HG02571 (cell line): ENCODE results near the gene PRRG4.
A peak's percentile ranks its signal among the peaks of the same experiment; 100 is the strongest.
"Not testable (repeated sequence)": the region's sequence is repeated elsewhere in the genome, so short reads cannot be mapped to it uniquely, and the experiment has no call there.

Experiments used
- ATAC-seq: cut with Tn5 transposase; IDR thresholded peaks from one replicate; pipeline ENCODE4 v1.9.1; 2021; ENCODE audit warnings: mild to moderate bottlenecking, moderate library complexity; ENCODE audit not compliant: unreplicated experiment

Gene PRRG4

DNA sequence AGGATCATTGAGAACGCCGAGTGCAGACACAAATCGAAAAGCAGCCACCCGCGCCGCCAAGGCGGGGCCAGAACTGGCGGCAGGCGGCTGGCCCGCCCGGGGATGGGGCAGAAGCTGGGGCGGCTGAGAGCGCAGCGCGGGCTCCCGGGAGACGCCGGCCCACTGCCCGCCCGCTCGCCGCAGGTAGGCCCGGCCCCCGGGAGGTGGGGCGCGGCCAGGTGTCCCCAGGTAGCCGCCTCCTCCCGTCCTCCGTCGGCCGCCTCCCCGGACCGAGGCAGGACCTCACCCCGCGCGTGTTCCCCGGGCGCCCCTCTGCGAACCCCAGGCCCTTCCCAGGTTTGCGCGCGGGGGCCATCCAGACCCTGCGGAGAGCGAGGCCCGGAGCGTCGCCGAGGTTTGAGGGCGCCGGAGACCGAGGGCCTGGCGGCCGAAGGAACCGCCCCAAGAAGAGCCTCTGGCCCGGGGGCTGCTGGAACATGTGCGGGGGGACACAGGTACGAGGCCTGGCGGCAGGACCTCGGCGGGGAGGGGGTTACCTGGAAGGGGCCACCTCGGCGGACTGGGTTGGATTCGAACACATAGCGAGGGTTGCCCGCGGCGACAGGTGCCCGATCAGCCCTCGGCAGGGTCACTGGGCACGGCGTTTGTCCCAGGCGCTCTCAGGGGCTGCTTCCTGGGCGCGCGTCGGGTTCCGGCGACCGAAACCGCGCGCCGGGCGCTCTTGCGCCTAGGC is at the start of gene PRRG4:
TSS of gene PRRG4 (plus strand) at position 248 of the 733 bp plus-strand sequence. CDS start 603 bp downstream, outside the sequence.
- peak; percentile 88 for ATAC-seq

DNA sequence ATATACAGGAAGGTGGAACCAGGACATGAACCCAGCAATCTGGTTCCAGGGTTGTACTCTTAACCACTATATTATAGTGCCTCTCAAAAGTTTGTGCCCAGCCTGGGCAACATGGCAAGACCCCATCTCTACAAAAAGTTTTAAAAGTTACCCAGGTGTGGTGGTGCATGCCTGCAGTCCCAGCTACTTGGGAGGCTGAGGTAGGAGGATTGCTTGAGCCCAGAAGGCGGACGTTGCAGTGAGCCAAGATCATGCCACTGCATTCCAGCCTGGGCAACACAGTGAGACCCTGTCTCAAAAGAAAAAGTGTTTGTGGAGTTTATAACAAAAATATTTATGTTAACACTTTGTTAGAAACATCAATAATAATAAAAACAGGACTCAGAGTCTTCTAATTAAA is 48.9 kb upstream of the PRRG4 start:
- not testable (repeated sequence) for ATAC-seq

DNA sequence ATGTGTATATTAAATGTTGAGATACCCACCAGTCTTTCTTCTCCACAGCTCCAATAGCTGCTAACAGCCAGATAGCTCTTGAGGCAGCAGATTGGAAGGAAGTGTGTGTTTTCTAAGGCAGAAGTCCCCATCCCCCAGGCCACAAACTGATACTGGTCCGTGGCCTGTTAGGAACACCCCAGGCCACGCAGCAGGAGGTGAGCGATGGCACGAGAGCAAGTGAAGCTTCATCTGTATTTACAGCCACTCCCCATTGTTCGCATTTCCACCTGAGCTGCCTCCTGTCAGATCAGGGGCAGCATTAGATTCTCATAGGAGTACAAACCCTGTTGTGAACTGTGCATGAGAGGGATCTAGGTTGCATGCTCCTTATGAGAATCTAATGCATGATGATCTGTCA is 48.0 kb upstream of the PRRG4 start:
- ATAC-seq = no peak

DNA sequence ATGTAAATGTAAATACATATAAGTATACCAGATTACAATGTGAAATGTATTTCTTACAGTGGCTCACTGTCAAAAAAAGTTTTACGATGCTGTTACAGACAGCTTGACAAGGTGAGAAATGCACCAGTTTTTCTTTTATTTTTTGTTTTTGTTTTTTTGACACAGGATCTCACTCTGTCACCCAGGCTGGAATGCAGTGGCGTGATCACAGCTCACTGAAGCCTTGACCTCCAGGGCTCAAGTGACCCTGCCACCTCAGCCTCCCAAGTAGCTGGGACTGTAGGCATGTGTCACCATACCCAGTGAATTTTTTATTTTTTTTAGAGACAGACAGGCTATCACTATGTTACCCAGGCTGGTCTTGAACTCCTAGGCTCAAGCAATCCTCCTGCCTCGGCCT is 44.5 kb upstream of the PRRG4 start:
- ATAC-seq = no peak

DNA sequence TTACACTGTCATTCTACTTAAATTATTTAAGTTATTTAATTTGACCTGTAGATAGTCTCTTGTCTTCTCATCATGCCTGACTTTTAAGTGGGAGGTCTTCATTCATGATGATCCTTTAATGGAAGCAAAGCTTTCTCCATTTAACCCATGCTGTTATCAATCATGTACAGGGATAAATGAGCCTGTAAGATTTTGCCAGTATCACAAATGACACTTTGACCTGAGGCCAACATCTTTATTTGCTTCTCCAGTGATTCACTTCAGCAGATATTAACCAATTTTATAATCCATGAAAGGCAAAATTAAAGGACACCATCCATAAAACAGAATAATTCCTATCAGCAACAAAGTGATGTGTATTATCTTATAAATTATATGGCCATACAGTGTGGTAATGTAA is 42.9 kb upstream of the PRRG4 start:
- no peak for ATAC-seq

DNA sequence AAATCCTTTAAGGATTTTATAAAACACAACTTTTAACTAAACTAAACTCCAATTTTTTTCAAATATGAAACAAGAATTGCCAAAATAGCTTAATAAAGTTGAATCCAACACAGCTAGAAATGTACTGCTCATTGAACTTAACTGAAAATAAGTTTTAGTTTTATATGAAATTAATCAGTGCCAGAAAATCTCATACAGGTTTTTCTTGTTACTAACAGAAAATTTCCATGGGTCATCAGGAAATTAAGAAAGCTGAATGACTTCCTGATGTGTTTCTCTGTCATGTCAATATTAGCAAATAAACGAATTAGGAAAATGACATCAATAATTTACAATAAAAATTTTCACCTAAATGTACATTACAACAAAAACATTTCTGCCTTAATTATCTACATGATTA is 38.8 kb upstream of the PRRG4 start:
- no peak for ATAC-seq

DNA sequence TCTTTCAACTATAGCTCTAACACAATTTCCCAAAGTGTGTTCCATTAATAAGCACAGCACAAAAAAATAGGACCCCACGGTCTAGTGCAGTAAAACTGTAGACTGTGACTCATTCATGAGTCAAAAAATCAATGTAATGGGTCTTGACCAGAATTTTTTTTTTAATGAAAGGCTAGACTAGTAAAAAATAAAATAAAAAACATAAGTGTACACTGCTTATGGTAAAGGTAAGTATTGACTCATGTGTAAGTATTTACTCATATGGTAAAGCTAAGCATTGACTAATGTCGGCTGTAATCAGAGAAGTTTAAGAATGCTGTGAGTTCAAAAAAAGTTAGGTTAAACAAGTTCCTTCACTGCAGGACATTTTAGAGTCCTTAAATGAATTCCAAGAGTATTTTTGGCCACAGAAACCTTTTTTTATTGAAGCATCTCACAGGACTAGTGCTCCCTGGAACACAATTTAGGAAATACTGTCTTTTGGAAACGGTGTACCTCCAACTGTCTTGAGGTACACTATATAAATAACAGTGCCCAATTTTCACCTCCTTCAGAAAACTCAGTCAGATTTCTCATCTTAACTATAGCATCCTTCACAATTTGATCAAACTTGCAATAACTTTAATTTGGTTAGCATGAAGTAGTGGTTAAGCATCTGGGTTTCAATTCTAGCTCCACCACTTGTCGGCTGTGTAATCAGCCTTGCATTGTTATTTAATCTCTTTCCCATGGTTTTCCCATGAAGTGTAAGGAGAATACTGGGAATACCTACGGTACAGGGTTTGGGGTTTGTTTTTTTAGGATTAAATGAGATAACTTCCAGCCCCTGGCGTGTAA is 37.4 kb upstream of the PRRG4 start:
- ATAC-seq = peak; percentile 11

DNA sequence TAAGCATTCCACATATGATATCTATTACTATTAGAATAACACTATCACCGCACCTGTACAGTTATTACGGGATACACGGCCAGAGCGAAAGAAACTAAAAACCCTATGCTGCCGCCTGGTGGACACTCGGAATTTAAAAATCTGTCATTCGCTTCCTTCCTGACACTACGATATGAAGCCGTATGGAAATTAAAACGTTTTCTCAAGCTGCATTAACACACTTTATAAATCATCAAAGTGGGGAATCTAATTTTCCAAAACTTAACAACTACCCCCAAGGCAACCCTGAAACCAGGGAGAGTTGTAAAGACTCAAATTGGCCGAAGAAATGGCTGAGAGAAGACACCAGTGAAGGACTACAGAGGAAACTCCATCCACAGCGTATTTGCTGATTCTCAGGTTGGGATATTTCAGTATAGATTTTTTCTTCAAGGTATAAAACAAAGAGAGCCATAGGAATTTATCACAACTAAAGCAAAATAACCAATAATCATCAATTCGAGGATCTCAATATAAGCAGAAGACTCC is 36.7 kb upstream of the PRRG4 start:
- peak; percentile 76 for ATAC-seq

DNA sequence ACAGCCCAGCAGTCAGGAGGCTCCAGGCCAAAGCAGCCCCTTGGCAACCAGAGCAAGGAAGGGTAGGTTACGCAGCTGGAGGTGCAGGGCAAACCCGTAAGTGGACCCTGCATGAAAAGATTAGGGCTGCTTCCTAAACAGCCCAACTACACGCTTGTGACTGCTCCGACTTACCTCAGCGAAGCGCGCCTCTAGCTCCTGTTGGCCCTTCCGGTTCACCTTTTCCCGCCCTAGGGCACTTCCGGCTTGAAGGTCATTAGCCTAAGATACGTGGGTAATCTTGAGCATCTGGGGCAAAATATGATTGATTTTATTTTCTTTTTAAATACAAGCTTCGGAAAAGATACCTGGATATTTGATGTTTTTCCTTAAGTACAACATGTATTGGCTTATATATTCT is 35.3 kb upstream of the PRRG4 start, which contains the start of gene CCDC73:
TSS of gene CCDC73 (minus strand) at position 224 of the 400 bp plus-strand sequence. CDS start 34,419 bp downstream, outside the sequence.
- no peak for ATAC-seq

DNA sequence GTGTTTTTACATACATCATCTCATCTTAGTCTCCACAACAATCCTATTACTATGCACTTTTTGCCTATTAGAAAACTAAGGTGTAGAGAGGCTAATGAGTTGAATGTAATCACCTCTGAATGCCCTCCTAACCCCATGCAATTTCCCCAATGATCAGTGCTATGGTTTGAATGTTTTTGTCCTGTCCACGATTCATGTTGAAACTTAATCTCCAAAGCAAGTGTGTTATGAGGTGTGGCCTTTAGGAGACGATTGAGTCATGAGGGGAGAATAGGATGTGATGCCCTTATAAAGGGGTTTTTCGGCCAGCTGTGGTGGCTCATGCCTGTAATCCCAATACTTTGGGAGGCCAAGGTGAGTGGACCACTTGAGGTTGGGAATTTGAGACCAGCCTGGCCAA is 33.3 kb upstream of the PRRG4 start:
- ATAC-seq = no peak

DNA sequence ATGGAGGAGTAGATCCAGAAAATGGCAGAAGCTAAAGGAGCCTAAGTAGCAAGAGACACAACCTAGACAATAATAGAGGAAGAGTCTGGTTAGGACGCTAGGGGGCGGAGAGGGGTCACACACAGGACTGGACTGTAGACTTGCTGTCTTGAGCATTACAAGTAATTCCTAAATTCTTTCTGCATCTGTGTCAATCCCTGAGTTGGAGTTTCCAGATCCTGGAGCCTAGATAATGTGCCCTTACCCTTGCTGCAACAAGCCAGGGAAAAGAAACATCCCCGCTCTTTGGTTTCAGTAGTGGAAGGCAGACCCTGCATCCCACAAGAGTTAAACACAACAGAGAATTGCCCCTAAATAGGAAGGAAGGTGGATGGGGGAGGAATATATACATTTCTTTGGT is 20.4 kb upstream of the PRRG4 start:
- ATAC-seq = peak; percentile 97

DNA sequence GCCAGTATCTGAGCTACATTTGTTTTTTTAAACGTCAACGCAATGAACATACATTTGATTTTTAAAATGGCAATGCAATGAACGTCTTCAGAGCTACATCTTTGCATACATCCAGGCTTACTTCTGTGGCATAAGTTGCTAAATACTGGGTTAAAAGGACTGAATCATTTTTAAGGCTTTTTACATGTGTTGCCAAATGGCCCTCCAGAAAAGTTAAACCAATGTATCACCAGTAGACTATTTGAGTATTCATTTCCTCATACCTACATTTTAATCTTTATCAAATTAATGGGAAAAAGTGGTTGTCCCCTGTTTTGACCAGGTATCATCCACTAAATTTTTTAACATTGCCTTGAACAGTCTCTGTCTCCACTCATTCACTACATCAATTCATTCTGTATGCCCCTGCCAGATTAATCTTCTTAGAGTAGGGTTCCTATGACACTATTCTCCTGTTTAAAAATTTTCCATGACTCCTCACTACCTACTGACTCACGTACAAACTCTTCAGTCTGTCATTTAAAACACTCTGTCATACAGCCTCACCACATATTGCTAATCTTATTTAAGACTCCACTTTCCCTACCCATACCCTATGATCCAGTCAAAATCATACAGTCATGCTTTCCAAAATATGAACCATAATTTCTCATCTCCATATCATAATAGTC is 12.4 kb upstream of the PRRG4 start:
- no peak for ATAC-seq

DNA sequence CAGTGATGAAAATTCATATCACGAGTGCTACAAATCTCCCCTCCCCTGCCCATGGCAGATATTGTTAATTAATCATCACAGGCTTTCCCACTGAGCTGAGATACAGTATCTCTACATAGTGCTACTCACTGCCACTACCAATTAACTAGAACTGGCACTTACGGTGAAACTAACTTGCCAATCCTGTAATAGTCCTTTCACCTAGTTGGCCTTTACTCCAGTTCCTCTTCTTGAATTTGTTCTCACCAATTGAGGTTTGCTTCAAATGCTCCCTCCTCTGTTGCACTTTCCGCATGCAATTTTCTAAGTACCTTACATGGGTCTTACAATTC is 11.9 kb upstream of the PRRG4 start:
- ATAC-seq = no peak

DNA sequence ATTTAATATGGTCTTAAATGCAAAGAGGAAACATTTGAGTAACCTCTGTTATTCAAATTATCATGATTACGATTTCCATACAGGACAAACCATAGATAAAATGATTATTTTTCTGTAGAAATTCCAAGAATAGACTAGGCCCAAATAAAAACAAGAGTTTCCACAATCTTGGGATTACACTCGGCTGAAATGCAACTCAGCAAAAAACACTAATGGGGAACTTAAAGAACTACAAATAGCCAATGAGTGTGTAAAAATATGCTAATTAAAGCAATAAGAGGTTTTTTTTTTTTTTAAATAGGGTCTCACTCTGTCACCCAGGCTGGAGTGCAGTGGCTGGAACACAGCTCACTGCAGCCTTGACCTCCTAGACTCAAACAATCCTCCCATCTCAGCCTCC is 10.5 kb upstream of the PRRG4 start:
- ATAC-seq = no peak

DNA sequence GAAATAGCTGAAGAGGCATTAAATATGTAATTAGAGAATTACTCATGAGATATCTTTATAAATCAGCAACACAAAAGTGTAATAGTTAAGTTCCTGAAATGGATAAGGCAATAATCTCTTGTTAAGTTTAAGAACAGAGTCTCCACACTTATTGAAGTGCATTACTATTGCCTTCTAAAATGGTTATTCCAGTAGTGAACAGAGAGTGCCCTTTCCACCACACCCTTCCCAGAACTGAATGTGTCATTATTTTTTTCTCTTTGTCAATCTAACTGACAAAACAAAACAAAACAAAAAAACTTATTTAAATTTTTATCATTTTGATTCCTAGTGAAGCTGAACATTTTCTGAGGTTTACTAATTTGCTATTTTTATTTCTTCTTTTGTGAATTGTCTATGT is 9.2 kb upstream of the PRRG4 start:
- ATAC-seq = no peak

DNA sequence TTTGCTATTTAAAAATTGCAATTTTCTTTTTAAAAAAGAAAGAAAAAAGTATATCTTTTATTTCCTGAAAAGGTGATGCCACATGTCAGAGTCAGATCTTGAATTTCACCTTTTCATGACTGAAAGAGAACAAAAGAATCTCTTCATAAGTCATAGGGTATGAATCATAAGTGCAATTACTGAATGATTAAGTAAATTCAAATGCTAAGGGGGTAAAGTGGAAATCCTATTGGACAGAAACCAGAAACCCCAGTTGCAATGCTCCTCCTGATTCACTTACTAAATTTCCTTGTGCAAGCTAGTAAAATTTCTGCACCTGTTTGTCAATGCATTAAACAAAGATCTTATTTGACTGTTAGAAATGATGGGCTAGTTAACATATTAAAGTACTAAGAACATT is 8.2 kb upstream of the PRRG4 start:
- ATAC-seq = no peak

DNA sequence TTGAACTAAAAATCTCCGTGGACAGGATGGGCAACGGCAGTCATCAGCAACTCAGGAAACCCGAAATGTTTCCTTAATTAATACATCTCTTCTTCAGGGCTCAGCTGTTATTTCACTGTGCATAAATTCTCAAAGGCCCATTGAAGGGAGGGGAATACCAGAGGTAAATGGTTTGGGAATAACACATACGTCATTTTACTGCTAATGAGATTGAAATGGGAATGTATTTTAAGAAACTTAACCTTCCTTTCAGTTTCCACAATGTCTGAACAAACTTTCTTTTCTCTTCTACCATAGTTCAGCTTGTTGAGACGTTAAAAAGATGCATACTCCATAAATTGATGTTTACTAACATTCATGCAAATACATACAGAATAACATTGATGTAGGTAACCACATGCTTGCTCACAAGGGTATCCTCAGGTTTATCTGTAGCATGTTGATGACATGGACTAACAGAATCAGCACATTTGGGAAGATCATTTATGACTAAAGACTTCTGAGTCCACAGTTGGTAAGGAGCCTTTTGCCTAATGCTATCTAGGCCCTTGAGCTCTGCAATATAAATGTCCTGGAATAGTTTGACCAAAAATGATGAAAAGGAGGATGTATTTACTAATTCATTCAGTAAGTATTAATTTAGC is 7.7 kb upstream of the PRRG4 start:
- no peak for ATAC-seq

DNA sequence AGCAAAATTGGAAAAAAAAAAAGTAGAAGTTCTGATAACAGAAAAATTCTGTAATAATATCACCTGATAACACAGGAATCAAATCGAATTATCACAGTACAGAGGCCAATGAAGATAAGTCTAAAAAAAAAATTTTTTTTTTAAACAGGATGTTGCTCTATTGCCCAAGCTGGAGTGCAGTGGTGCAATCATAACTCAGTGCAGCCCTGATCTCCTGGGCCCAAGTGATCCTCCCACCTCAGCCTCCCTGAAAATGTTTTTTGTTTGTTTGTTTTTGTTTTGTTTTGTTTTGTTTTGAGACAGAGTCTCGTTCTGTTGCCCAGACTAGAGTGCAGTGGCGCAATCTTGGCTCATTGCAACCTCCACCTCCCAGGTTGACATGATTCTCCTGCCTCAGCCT is 6.1 kb upstream of the PRRG4 start:
- ATAC-seq = not testable (repeated sequence)

DNA sequence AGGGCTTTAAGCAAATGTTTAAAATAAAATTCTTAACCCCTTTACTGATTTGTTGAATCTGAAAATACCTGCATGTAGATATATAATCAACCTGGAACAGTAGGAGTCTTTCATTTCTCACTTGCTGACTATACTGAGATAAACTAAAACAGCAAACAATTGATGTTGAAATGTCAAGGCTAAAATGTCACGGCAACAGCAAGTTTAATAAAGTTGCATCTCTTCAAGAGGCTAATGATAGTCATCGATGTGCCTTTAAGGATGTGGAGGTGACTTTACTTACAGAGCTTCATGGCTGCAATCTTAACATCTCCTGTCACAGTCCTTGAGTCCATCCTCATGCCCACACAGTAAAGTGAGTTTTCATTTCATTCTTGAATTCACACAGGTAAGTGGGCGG is 3.6 kb upstream of the PRRG4 start:
- no peak for ATAC-seq

DNA sequence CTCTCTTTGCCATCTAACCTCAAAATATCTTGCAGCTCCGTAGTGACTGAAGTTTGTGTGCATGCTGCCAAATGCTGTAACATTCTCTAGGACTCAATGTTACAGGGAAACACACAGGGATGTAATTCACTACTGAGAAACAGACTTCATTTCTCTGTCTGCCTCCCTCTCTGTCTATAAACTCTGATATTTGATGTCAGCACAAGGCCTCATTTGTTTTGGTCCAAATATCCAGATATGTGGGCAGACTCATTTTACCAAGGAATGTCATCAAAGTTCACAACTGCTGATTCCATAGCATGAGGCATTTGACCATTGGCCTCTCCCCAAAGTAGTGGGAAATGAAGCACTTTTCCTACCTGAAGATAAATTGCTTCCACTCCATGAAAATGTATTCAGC is 2.5 kb upstream of the PRRG4 start:
- ATAC-seq = no peak

DNA sequence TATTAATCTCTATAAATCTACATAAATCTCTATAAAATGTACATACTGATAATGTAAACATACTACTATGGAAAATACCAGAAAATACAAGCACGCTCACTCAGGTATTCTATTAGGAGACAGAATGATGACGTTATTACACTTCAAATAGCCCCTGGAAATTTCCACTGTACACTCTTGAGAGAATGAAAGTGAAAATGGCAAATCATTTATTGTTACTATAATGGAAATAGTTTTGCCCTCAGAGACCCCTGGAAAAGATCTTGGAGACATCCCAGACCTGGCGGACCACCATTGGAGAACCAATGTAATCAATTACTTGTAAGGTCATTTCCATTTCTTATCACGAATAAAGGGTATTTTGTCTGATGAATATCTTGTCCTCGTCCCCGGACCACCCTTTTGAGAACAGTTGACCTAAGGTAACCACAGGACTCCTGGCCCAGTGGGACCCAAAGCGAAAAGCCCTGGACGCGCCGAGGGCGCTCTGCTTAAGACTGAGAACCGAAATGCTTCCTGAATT is 509 bp upstream of the PRRG4 start:
- ATAC-seq = no peak
